Neuron (in vitro differentiated cells): Measurements from ENCODE around the gene WIPF1.
"Not testable (repeated sequence)": the region's sequence is repeated elsewhere in the genome, so short reads cannot be mapped to it uniquely, and the experiment has no call there.

ENCODE experiments used
- H2AFZ ChIP-seq: one replicate; pipeline ENCODE4 v1.6.1; 2013; ENCODE audit warnings: low read depth, mild to moderate bottlenecking, inconsistent platforms, low read length, moderate library complexity
- H3K27me3 ChIP-seq: one replicate; pipeline ENCODE4 v1.6.1; 2013; ENCODE audit warnings: low read length; ENCODE audit not compliant: insufficient read depth
- H3K36me3 ChIP-seq: one replicate; pipeline ENCODE4 v1.6.1; 2013; ENCODE audit warnings: low read length; ENCODE audit not compliant: insufficient read depth
- H3K4me1 ChIP-seq: one replicate; pipeline ENCODE4 v1.6.1; 2013; ENCODE audit warnings: low read length; ENCODE audit not compliant: insufficient read depth
- H3K4me3 ChIP-seq: 2 replicates; pipeline ENCODE4 v1.5.1; 2013; ENCODE audit warnings: mild to moderate bottlenecking, low read length, moderate library complexity
- H3K9me3 ChIP-seq: one replicate; pipeline ENCODE4 v1.6.1; 2013; ENCODE audit warnings: low read length

Gene WIPF1

GRCh38 chr2:174552880-174553279, 44.7 kb downstream of the WIPF1 start:
- H2AFZ ChIP-seq, result no peak overlapping the region
- no peak overlapping the region for H3K4me3 ChIP-seq
- no peaks in the 10 kb centered on the region for H3K4me1 ChIP-seq
- H3K36me3 ChIP-seq, result no peaks in the 10 kb centered on the region
- H3K9me3 ChIP-seq, result no peaks in the 10 kb centered on the region
- H3K27me3 ChIP-seq, result no peaks in the 10 kb centered on the region

GRCh38 chr2:174551697-174552096, 45.9 kb downstream of the WIPF1 start:
- H3K9me3 ChIP-seq, result no peaks in the 10 kb centered on the region
- H2AFZ ChIP-seq, result no peak overlapping the region
- H3K27me3 ChIP-seq, result no peaks in the 10 kb centered on the region
- no peak overlapping the region for H3K4me3 ChIP-seq
- no peaks in the 10 kb centered on the region for H3K36me3 ChIP-seq
- H3K4me1 ChIP-seq, result no peaks in the 10 kb centered on the region

- not testable (repeated sequence) for H2AFZ ChIP-seq, H3K9me3 ChIP-seq, H3K36me3 ChIP-seq, H3K27me3 ChIP-seq, H3K4me3 ChIP-seq, H3K4me1 ChIP-seq
Measured at GRCh38 chr2:174548646-174549045, 49.0 kb downstream of the WIPF1 start.

GRCh38 chr2:174548021-174548420, 49.6 kb downstream of the WIPF1 start:
- not testable (repeated sequence) for H3K4me1 ChIP-seq, H3K36me3 ChIP-seq, H3K9me3 ChIP-seq, H2AFZ ChIP-seq, H3K27me3 ChIP-seq, H3K4me3 ChIP-seq

- Histone ChIP-seq H3K27me3 (peaks cover 4% of the 10 kb centered on the region), H3K4me1 (no peaks in the 10 kb centered on the region), H2AFZ (no peak overlapping the region), H3K36me3 (no peaks in the 10 kb centered on the region), H3K9me3 (no peaks in the 10 kb centered on the region), H3K4me3 (no peak overlapping the region)
Measured at GRCh38 chr2:174546519-174547506, 50.8 kb downstream of the WIPF1 start.

- H3K27me3 ChIP-seq, result peaks cover 5% of the 10 kb centered on the region
- no peak overlapping the region for H3K4me3 ChIP-seq
- H3K36me3 ChIP-seq, result no peaks in the 10 kb centered on the region
- H3K4me1 ChIP-seq, result no peaks in the 10 kb centered on the region
- H3K9me3 ChIP-seq, result no peaks in the 10 kb centered on the region
- no peak overlapping the region for H2AFZ ChIP-seq
Measured at GRCh38 chr2:174545240-174545639, 52.4 kb downstream of the WIPF1 start.

- peaks cover 5% of the 10 kb centered on the region for H3K27me3 ChIP-seq
- no peaks in the 10 kb centered on the region for H3K4me1 ChIP-seq
- no peak overlapping the region for H2AFZ ChIP-seq
- no peaks in the 10 kb centered on the region for H3K36me3 ChIP-seq
- no peak overlapping the region for H3K4me3 ChIP-seq
- H3K9me3 ChIP-seq, result no peaks in the 10 kb centered on the region
Measured at GRCh38 chr2:174544802-174545201, 52.8 kb downstream of the WIPF1 start.

GRCh38 chr2:174544156-174544555, 53.4 kb downstream of the WIPF1 start:
- no peak overlapping the region for H2AFZ ChIP-seq
- H3K4me1 ChIP-seq, result no peaks in the 10 kb centered on the region
- H3K27me3 ChIP-seq, result peaks cover 5% of the 10 kb centered on the region
- no peaks in the 10 kb centered on the region for H3K9me3 ChIP-seq
- H3K36me3 ChIP-seq, result no peaks in the 10 kb centered on the region
- no peak overlapping the region for H3K4me3 ChIP-seq

GRCh38 chr2:174540893-174541292, 56.7 kb downstream of the WIPF1 start:
- Histone ChIP-seq H3K9me3 (no peaks in the 10 kb centered on the region), H3K27me3 (peaks cover 5% of the 10 kb centered on the region), H3K4me1 (no peaks in the 10 kb centered on the region), H3K36me3 (no peaks in the 10 kb centered on the region), H3K4me3 (no peak overlapping the region), H2AFZ (no peak overlapping the region)

GRCh38 chr2:174535757-174536703, 61.6 kb downstream of the WIPF1 start:
- no peak overlapping the region for H3K4me3 ChIP-seq
- H3K36me3 ChIP-seq, result no peaks in the 10 kb centered on the region
- no peaks in the 10 kb centered on the region for H3K9me3 ChIP-seq
- H3K27me3 ChIP-seq, result no peaks in the 10 kb centered on the region
- H2AFZ ChIP-seq, result no peak overlapping the region
- H3K4me1 ChIP-seq, result no peaks in the 10 kb centered on the region

GRCh38 chr2:174535083-174535482, 62.5 kb downstream of the WIPF1 start:
- Histone ChIP-seq H3K4me1 (no peaks in the 10 kb centered on the region), H3K27me3 (no peaks in the 10 kb centered on the region), H2AFZ (no peak overlapping the region), H3K9me3 (no peaks in the 10 kb centered on the region), H3K36me3 (no peaks in the 10 kb centered on the region), H3K4me3 (no peak overlapping the region)

- Histone ChIP-seq H3K27me3 (peaks cover 2% of the 10 kb centered on the region), H3K9me3 (no peaks in the 10 kb centered on the region)
Measured at GRCh38 chr2:174529916-174530315, 67.7 kb downstream of the WIPF1 start.

GRCh38 chr2:174527959-174528358, 69.6 kb downstream of the WIPF1 start:
- Histone ChIP-seq H3K27me3 (peaks cover 2% of the 10 kb centered on the region), H3K4me3 (no peak overlapping the region), H3K9me3 (no peaks in the 10 kb centered on the region), H2AFZ (no peak overlapping the region), H3K36me3 (no peaks in the 10 kb centered on the region), H3K4me1 (no peaks in the 10 kb centered on the region)

More at GRCh38 chr2:174529916-174530315, 67.7 kb downstream of the WIPF1 start:
- Histone ChIP-seq H2AFZ (no peak overlapping the region), H3K36me3 (no peaks in the 10 kb centered on the region), H3K4me3 (no peak overlapping the region), H3K4me1 (no peaks in the 10 kb centered on the region)
